Stimulated activated CD8-positive, alpha-beta memory T cell treated with anti-CD3 and anti-CD28 coated beads, Interleukin-7, amount 100 ng/mL, for 4 hours (primary cell): ENCODE data around the gene CCDC50.

Experiments used
- DNase-seq, 2 donors: peaks; one replicate each; pipeline ENCODE4 v3.0.0-alpha.2; 2020; ENCODE audit warnings: low read depth in 2 of 2

CCDC50 gene, protein sequence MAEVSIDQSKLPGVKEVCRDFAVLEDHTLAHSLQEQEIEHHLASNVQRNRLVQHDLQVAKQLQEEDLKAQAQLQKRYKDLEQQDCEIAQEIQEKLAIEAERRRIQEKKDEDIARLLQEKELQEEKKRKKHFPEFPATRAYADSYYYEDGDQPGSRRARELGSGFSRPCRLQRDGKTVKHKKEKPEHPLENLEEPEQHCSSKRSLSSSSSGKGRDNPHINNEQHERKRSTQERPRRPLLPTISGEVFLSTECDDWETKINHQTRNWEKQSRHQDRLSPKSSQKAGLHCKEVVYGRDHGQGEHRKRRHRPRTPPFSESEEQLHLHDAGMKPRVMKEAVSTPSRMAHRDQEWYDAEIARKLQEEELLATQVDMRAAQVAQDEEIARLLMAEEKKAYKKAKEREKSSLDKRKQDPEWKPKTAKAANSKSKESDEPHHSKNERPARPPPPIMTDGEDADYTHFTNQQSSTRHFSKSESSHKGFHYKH

DNA sequence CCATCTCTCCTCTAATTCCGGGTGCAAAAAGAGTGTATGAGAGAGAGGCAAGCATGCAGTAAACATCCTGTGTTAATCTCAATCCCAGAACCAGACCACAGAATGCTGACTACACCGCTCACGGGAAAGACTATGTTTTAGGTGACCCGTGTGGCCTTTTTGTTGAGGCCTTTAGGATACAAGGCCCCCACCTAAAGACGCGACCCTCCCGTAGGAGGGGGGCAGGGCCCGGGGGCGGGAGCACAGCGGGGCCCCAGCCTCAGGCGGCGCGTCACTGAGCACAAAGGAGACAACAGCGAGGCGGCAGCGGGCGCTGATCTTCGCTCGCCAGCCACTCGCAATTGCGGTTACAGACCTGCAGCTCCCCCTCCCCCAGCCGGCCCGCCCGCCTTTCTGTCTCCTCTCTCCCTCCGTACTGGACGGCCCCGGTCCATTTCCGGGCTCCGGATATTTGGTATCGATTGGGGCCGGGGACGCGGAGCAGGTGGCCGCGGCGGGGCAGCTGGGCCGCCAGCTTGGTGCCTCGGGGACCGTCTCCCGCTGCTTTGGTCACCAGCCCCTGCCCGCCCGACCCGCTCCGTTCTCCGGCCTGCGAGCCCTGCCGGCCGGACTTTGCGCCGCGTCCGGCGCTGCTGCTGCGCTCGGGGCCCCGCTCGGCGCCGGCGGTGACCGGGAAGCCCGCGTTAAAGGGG, at the start of gene CCDC50:
CCDC50 (plus strand) TSS at position 433 of the 692 bp plus-strand sequence. CDS start 281 bp downstream, outside the sequence.
- DNase-seq: peak in 1 of 2 donors; percentile 38

DNA sequence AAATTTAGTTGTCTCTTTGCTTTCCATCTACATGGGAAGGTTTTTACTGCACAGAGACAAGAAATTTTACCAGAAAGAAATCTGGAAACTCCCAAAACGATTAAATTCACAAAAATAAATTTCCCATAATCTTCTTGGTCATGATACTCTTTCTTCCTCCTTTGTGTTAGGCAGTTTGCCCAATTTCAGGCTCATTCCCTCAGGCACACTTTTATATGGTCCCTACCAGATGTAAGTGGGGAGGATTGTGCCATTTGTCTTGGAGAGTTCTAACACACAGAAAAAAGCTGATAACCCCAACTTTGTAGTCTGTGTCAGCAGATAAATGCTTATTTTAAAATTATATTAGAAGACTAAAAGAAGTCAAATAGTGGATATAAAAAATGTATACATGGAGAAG, 49.1 kb upstream of the CCDC50 start:
- no peak for DNase-seq

DNA sequence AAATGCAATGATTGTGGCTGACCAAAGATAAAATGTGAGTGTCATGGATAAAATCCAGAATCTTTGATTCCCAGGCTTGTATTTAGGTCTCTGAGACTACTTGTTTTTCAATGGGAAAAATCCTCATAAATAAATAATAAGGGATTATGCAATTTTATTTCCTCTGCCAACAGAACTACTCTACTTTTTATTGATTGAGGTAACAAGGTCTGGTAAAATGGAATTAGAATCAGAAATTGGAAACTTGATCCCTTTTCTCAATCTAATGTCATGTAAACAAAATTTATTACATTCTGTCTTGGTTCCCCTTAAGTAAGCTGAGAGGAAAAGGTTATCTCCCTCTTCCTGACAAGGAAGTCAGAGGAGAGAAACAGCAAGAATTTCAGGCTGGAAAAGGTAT, 48.3 kb upstream of the CCDC50 start:
- DNase-seq: no peak

DNA sequence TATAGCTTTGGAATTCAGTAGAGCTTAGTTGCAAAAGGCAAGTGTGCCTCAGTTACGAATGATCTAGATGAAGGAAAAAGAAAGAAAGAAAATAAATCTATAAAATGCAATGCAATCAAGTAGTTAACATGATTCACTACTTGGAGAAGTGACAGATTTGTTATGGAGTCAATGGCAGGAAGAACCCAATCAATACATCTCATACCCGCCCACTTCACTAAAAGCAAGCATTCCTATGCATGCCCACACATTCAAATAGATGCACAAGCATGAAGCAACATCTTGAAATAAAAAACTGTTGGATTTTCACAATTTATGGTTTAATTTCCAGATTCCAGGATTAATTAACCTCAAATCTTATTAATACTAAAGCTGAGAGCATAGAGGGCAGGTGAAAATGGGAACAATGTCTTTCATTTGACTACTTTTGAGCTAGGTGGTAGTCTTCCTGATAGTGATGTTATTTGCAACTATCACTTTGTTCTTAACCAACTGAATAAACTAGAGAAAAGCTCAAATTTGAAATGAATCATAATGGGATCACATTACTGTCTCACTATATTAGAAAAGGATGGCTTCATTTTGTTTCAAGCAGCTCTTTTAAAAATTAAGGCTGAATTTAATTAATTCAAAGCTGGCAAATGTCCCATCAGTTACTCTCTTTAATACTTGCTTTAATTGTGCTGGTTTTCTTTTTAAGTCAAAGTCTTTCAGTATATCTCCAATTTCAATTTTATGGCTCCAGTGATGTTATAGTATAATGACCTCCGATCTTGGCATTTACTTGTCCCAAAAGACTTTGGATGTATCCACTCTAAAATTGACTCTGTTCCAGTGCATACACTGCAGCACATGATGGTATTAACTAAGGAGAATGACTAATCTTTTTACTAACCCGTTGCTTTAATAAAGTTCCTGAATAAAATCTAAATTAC, 46.7 kb upstream of the CCDC50 start:
- DNase-seq: no peak

DNA sequence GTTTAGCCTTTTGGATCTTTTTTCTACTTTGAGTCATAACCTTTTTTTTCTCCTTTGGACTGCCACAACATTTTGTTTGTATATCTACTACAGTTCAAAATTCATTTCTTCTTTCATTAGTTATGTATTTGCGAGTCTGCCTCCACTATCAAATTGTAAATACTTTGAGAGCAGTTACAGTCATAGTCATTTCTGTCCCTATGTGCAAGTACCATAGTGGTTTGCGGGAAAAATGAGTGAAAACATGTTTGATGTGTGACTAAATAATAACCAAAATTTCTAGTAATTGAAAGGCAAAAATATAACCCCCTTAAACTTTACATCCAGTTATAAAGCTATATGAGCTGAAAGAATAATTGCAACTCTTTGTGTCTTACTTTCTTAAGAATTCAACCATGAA, 45.8 kb upstream of the CCDC50 start:
- no peak for DNase-seq

DNA sequence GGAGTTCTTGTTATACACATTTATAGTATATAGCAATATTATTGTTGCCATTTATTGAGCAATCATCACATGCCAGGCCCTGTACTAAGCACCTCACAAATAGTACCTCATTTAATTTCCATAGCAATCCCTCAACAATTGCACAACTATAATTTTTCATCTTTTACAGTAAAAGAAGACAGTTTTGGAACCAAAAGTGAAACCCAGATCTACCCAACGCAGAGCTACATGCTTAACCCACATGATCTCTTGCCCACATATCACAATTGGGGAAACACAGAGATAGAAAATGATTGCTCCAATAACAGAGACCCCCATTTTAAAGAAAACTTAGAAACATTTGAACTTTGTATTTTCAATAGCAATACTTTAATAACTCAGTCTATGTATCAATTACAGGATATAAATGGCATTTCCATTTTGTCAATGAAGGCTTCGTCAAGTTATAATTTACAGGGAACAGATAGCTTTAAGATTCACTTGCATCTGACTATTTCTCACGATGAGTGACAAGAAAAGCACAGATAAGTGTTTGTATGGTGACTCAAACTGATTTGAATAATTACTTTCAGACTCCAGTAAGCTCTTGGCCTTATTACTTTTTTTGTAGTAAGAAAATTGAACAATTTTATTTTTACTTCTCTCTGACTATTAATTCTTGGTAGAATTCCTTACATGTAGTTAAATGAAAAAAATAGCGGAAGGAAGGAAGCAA, 38.7 kb upstream of the CCDC50 start:
- no peak for DNase-seq

DNA sequence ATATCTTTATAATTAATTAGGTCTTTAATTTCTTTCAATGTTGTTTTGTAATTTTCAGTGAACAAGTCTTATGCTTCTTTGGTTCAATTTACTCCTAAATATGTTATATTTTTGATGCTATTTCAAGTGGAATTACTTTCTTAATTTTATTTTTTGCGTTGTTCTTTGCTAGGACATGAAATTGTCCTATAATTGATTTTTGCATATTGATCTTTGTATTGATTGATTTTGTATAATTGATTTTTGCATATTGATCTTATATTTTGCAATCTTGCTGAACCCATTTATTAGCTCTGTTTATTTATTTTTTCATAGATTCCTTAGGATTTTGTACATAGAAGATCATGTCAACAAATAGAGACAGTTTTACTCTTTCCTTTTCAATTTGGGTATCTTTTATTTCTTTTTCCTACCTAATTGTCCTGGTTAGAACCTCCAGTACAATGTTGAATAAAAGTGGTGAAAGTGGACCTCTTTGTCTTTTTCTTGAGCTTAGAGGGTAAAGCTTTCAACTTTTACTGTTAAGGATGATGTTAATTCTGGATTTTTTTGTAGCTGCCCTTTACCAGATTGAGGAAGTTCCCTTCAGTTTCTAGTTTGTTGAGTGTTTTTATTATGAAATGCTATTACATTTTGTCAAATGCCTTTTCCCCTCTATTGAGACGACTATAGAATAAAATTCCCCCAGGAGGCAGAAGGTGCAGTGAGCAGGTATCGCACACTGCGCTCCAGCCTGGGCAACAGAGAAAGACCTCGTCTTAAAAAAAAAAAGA, 36.8 kb upstream of the CCDC50 start:
- no peak for DNase-seq

DNA sequence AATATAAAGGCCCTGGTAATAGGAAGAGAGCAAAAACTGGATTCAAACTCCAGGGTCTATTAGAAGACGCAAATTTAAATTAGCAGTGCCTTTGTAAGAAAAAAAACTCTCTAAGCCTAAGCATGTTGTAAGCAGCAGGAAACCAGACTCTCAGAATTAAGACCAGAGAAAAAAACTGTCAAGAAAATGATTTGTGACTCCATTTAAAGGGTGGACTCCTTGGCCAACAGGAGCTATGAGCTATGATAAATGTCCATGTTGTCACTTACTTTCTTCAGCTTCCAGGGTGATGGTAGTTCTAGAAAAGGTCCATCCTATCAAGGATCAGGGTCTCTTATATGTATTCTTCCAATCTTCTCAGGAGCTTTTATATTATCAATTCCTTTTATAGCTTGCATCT, 34.9 kb upstream of the CCDC50 start:
- DNase-seq: no peak

DNA sequence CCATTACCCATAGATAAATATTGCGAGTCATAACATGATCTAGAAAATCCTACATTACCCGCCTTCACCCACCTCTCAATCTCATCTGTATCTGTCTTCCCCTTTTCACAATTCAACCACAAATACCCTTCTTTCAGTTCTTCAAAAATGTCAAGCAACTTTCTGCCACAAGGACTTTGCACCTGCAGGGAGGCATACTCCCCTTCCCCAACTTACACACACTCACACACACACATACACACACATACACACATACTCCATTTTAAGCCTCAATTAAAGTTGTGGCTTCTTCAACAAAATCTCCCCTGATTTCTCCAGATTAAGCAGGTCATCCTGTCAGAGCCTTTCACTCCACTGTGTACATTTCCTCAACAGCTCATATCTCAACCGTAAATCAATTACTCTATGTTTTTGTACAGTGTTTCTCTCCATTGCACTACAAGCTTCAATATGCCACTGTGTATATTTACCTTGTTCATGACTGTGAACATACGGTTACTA, 33.1 kb upstream of the CCDC50 start:
- DNase-seq: no peak

DNA sequence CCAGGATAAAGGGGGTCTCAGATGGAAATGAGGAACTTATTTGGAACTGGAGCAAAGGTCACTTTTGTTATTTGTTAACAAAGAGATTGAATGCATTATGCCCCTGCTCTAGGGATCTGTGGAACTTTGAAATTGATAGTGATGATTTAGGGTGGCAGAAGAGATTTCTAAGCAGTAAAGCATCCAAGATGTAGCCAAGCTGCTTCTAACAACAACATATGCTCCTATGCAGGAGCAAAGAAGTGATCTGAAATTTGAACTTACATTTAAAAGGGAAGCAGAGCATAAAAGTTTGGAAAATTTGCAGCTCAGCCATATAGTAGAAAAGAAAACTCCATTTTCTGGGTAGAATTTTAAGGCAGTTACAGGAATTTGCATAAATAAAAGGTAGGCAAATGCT, 30.3 kb upstream of the CCDC50 start:
- no peak for DNase-seq

DNA sequence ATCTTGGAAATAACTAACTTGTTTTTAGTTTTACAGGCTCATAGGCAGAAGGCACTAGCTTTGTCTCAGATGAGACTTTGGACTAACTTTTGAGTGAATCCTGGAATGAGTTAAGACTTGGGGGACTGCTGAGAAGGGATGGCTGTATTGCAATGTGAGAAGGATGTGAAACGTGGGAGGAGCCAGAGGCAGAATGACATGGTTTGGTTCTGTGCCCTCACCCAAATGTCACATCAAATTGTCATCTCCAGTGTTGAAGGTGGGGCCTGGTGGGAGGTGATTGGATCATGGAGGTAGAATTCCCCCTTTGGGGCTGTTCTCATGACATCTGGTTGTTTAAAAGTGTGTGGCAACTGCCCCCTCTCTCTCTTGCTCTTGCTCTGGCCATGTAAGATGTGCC, 28.8 kb upstream of the CCDC50 start:
- no peak for DNase-seq

DNA sequence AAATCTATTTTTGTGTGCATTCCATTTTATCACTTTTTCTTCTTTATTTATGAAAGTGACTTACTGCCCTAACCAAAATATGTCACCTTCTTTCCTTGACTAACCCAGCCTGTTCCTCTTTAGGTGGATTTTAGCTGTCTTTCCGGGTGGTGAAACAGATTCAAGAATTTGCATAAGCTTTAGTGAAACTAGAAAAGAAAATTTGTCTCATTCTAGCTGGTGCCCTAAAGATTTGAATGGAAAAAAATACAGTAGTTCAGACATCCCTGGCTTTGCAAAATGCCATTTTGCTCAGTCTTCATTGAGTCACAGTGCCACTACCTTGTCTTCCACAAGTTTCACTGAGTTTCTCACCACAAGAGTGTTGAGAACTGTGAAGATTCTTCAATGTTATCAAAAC, 28.2 kb upstream of the CCDC50 start:
- DNase-seq: no peak

DNA sequence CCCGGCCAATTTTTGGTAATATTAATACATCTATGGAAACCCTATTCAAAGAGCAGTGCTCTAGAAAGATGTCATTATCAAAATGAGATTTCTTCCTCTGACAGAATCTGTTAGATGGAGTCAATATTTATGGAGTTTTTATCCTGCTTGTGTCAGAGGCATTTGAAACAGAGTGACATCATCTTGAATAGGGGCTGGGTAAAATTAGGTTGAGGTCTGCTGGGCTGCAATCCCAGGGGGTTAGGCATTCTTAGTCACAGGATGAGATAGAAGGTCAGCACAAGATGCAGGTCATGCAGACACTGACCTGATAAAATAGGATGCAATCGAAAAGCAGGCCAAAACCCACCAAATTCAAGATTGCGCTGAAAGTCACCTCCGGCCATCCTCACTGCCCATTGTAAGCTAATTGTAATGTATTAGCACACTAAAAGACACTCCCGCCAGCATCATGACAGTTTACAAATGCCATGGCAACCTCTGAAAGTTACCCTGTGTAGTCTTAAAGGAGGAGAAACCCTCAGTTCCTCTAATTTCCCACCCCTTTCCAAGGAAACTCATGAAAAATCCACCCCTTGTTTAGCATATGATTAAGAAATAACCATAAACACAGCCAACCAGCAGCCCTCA, 27.3 kb upstream of the CCDC50 start:
- no peak for DNase-seq

DNA sequence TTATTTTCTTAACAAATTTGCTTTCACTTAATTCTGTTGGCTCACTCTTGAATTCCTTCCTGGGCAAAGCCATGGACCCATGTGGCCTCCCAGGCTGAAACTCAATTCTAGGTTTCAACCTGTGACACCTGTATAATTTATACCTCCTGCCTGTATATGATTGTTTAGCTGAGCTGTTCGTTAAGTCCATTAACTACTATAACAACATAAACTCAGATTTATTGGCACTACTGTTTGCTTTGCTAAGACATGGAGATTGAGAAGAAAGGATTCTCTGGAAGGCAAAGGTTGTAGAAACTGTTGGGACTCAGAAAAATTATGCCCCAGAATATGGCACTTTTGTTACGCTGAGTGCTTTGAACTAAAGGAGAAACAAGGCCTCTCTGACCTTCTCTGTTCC, 26.7 kb upstream of the CCDC50 start:
- DNase-seq: no peak

DNA sequence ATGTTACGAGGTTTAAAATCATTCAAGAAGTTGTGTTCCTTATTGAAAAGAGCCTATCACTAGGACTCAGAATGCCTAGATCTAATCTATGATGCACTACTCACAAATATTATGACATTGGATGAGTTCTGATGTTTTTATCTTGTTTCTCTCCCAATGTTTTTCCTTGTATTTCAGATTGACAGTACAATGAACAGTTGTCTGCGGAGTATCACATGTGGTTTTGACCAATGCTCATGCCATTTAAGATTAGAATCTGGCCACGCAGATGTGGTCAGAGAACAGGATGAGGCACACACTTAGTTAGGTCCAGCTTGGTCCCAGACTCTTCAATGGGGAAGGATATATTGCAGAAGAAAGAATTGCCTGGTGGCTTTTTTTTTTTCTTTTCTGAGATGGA, 25.6 kb upstream of the CCDC50 start:
- no peak for DNase-seq

DNA sequence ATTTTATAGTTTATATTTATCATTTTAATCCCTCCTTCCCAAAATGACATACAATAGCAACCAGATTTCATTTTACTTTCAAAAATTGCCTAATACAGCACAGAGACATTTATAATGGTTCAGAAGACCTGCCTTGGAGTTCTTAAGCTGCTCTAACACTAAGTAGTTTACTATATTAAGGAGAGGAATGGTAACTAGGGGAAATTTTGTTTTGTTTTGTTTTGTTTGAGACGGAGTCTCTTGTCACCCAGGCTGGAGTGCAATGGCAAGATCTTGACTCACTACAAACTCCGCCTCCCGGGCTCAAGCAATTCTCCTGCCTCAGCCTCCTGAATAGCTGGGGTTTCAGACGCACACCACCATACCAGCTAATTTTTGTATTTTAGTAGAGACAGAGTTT, 22.8 kb upstream of the CCDC50 start:
- no peak for DNase-seq

DNA sequence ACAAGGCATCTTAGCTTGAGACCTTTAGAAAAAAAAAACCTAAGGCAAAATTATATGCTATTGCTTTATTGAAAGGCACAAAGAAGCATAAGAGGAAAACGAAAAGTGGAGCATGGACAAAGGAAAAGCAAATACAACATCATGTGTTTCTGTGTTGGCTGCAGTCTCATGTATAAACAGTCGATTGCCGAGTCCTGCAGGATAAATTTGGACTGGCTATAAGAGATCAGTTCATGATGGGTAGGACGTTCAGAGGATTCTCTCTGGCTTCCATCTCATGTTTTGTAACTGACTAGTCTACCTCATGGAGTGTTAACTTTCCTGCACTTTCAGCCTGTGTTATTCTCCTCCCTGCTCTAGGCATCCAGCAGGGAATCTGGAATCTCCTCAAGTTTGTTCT, 21.9 kb upstream of the CCDC50 start:
- DNase-seq: no peak

DNA sequence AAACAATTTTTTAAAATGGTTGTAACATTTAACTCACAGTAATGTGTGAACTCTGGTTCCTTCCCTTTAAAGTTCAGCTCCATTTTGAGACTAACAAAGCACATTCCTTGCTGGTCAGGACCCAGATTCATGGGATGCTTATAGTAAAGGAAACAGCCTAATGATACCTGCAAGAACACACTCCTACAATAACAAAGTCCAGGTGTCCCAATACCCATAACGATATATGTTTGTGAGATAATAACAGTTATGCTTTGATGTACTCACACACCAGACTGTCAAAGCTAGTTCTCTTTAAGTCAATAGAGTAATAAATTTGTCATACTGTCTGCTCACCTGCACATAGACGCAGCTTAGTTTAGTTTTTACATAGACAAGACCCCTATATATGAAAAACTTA, 15.9 kb upstream of the CCDC50 start:
- DNase-seq: no peak

DNA sequence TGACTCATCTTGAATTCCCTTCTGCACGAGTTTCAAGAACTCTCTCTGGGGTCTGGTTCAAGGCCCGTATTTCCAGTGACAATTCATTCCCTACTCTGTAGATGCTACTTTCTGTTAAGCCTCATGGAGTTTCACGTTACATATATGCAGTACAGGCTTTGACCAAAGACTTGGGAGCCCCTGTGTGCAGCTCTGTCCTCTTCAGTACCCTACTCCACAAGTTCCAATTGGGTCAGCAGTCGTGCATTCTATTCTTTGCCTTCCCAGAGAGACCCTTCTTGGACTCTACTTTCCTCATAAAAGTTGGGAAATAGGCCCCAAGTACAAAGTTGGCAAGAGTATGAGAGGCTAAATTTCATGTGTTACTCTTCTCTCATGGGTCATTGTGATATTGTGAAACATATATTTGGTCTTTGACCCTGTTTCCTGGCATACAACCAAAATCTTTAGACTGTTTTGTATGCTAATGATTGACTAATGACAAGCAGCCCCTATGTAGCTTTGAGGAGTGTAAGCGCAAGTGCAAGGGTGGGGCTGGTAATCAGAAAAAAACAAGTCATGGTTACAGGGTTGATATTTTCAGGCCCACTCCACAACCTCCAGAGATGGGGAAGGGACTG, 15.0 kb upstream of the CCDC50 start:
- DNase-seq: no peak
